Stimulated activated CD4-positive, alpha-beta T cell treated with anti-CD3 and anti-CD28 coated beads, Interleukin-1b, Interleukin-23, amount 100 ng/mL, for 24 hours (primary cell): ENCODE measurements around the gene SUN1.
A peak's percentile ranks its signal among the peaks of the same experiment; 100 is the strongest.
"Not testable (repeated sequence)": the region's sequence is repeated elsewhere in the genome, so short reads cannot be mapped to it uniquely, and the experiment has no call there.

Experiments
- DNase-seq, 4 experiments: peaks; one replicate each; pipeline ENCODE4 v3.0.0-alpha.2; 2020; ENCODE audit warnings: low read depth in 4 of 4, low spot score in 1 of 4

Gene SUN1

DNA sequence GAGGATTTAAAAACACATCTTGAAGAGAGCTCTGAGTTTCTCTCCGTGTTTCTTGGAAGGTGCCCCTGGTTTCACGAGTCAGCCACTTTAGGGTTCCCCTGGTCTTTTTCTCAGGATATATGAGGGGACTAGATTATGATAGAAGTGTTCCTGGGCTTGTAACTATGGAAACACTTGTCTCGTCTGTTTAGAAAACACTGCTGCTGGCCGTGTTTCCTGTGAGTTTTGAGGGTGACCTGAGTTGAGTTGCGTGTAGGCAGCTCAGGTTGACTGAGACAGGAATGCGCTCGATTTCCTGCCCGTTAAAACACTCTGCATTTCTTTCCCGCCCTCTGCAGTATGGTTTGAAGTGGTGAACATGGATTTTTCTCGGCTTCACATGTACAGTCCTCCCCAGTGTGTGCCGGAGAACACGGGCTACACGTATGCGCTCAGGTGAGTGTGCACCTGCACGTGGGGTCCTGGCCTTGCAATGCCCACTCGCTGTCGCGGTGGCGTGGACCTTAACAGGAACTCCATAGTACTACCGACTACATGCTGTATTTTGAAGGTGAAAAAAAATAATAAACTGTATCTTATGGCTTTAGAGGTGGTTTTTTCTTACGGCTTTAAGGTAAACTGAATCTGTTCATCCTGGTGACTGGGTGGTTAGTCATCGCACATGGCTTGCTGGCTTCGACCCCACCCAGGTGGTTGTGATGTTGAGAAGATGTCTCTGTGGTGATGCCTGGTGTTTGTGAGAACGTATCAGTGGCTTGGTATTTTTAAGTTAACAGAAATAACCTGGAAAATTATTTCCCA lies at the start of gene SUN1:
Gene SUN1, plus strand, starts transcription at position 310 of the 801 bp plus-strand sequence. Its CDS starts 49 bp downstream, at position 359.
- peak in 3 of 4 experiments; percentile 42 to 64 (median 58) for DNase-seq

- no peak for DNase-seq
Observed at GRCh38 chr7:782718-783449, 49.4 kb upstream of the SUN1 start.

DNA sequence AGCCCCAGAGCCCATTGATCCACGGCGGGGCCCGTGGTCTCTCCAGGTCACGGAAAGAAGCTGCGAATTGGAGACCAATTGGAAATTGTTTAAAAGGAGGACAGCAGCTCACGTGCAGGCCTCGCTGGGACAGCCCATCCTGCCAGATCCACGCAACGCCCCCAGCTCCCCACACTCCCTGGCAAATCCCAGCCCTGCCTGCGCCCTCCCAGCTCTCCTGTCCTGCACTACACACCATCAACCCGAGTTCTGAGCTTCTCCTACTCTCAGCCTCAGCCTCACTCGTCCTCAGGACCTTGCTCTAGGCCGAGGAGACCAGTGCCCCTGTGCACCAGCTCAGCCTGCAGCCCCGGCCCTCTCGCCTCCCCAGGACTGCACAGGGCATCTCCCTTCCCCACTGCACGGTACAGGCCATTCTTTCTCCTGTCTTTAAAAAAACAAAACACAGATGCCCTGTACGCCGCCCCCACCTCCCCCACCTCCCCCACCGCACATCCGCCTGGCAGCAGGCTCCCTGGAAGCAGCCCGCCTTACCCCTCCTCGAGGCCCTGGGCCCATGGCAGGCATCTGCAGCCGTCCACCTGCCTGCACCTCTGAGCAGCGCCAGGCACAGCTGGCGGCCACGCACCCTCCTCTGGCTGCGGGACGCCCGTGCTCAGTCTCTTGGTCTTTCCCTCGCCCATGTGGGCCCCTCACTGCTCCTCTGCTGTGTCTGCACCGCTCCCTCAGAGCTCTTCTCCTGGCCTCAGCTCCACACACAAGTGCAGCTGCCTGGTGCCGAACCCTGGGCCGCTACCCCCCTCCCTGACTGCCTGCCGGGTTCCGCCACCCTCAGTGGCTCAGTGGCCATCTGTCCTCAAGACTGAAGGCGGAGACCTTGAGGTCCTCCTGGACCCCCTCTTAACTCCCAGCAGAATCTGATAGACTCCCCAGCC lies 48.5 kb upstream of the SUN1 start:
- no peak for DNase-seq

GRCh38 chr7:784971-785370 lies 47.3 kb upstream of the SUN1 start:
- DNase-seq = no peak

DNA sequence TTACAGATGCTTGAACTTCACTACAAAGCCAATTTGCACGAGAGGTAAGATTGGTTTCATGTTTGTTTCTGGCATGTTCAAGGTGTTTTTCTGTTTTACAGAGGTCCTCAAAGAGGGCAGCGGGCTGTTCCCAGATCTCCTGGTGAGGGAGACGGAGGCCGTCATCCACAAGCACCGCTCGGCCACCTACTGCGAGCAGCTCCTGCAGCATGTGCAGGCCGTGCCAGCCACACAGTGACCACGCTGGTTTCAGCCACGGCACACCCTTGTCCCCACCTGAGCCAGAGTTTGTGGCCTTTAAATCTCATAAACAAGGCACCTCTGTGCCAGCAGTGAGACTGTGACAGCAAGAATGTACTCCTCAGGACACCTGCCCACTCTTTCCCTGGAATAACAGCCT lies 46.9 kb upstream of the SUN1 start:
- DNase-seq = no peak

GRCh38 chr7:786472-787255 lies 45.6 kb upstream of the SUN1 start:
- peak; percentile 24 to 58 (median 55) for DNase-seq

GRCh38 chr7:787332-788240 lies 44.7 kb upstream of the SUN1 start:
- no peak for DNase-seq

DNA sequence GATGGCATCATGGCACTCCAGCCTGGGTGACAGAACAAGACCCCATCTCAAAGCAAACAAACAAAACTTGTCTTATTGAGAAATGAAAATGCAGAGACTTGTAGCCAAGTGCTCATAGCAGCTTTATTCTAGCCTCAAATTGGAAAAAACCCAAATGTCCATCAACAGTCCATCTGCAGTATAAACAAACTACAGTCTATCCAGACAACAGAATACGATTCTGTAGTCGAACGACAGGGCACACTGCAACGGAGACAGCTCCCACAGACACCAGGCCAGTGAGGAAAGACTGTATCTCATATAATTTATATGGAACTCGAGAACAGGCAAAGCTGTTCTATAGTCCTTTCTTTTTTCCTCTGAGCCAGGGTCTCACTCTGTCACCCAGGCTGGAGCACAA lies 40.8 kb upstream of the SUN1 start:
- DNase-seq = no peak

DNA sequence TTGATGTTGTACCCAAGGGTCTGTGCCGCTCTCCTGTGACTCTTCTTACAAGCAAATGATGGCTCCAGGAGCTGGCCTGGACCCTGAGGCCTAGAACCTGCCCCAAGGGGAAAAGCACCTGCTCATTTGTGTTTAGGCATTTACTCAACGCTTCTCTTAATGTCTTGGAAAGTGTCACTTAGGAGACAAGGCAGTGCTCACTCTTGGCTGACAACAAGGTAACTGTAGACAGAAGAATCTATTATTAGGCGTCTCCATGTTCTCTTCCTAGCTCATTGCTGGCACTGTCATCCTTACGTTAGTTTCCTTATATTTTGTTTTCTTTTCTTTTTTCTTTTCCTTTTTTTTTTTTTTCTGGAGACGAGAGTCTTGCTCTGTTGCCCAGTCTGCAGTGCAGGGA lies 38.1 kb upstream of the SUN1 start:
- DNase-seq = no peak

DNA sequence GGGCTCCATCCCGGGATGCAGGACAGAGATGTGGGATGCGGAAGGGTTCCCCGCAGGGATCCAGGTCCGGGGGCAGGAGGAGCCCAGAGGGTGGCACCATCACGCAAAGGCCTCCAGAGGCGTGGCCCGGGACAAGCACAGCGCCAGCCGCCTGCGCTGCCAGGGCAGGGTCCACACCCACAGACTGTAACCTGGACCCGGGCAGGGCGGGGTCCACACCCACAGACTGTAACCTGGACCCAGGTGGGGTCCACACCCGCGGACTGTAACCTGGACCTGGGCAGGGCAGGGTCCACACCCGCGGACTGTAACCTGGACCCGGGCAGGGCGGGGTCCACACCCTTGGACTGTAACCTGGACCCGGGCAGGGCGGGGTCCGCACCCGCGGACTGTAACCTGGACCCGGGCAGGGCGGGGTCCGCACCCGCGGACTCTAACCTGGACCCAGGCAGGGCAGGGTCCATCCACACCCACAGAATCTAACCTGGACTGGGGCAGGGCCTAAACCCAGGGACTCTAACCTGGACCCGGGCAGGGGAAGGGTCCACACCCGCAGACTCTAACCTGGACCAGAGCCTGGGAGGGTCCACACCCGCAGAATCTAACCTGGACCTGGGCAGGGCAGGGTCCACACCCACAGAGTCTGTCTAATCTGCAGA lies 37.5 kb upstream of the SUN1 start:
- DNase-seq = no peak

- not testable (repeated sequence) for DNase-seq
Observed at GRCh38 chr7:796434-797169, 35.7 kb upstream of the SUN1 start.

DNA sequence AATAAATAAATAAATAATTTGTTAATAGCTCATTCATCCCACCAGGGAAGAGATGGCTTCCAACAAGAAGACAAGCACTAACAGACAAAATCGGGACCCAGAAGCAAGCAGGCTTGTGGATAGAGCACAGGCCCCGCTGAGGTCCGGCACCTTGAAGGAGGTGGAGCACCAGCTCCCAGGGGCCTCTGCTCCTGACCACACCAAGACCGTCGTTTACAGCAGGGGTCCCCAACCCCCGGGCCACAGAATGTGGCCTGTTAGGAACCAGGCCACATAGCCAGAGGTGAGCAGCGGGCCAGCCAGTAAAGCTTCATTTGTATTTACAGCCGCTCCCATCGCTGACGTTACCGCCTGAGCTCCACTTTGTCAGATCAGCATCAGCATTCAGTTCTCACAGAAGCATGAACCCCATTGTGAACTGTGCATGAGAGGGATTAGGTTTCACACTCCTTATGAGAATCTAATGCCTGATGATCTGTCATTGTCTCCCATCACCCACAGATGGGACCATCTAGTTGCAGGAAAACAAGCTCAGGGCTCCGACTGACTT lies 33.3 kb upstream of the SUN1 start:
- no peak for DNase-seq

GRCh38 chr7:800692-801091 lies 31.6 kb upstream of the SUN1 start:
- DNase-seq = no peak

DNA sequence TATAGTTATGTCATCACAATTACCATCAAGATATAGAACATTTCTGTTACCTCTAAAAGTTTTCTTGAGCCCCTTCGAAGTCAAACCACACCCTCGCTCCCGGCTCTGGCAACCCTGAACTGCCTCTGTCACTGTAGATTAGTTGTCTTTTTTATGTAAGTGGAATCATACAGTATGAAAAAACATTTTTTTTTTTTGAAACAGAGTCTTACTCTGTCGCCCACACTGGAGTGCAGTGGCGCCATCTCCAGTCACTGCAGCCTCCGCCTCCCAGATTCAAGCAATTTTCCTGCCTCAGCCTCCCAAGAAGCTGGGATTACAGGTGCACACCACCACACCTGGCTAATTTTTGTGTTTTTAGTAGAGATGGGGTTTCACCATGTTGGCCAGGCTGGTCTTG lies 30.9 kb upstream of the SUN1 start:
- not testable (repeated sequence) for DNase-seq

DNA sequence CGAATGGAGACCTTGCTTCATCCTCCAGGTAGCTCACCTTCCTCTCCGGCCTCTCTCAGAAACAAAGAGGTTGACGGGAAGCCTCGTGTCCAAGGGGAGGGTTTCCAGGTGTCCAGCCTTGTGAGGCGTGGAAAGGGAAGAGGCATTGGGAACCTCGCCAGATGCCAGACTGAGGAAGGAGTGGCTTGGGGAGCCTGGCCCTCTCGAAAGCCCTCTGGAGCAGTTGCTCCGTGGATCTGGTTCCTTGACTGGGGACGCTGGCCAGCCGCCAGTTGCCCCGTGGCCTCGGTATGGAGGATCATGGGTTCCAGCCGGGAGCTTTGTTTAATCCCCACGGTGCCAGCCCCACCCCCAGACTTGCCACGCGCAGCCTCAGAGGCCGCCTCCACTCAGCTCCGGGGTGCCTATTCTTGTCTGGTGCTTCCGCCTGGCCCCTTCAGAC lies 30.3 kb upstream of the SUN1 start:
- DNase-seq = no peak

DNA sequence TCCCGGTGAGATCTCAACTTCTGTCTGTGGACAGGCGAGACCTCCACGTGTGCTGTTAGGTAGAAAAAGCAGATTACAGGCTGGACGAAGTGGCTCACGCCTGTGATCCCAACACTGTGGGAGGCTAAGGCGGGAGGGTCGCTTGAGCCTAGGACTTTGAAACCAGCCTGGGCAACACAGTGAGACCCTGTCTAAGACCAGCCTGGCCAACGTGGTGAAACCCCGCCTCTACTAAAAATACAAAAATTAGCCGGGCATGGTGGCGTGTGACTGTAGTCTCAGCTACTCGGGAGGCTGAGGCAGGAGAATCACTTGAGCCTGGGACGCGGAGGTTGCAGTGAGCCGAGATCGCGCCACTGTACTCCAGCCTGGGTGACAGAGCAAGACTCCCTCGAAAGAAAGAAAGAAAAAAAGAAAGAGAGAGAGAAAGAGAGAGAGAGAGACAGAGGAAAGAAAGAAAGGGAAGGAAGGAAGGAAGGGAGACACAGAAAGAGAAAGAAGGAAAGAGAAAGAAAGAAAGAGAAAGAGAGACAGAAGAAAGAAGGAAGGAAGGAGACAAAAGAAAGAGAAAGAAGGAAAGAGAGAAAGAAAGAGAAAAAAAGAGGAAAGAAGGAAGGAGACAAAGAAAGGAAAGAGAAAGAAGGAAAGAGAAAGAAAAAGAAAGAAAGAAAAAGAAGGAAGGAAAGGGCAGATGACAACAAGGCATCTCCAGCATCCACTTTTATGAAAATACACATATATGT lies 29.6 kb upstream of the SUN1 start:
- no peak for DNase-seq

DNA sequence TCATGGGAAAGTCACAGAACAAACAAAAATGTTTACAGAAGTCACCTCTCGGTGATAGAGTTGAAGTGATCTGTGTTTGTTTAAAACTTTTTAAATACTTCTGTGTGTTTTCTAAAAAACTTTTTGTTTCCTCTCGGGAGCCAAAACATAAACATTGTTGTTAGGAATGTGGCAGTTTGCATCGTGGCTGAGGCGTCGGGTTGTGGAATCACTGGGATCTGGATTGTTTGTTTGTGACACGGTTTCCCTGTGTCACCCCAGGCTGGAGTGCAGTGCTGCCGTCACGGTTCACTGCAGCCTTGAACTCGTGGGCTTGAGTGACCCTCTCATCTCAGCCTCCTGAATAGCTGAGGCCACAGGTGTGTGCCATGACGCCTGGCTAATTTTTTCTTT lies 29.0 kb upstream of the SUN1 start:
- DNase-seq = no peak
